Thyroid gland (tissue), 4 donors: ENCODE results near the gene INPP5J.

Source experiments
- CTCF ChIP-seq, 6 experiments: fragments of 200-600 bp in 3 of 6; fragments of 450-650 bp in 3 of 6; sonication (generic) in 3 of 6; IDR thresholded peaks; one replicate each; pipeline ENCODE4 v1.5.1; 2016 to 2019; ENCODE audit warnings: antibody characterized with exemption in 6 of 6, mild to moderate bottlenecking in 2 of 6, inconsistent platforms in 1 of 6, moderate library complexity in 1 of 6
- POLR2A ChIP-seq, 2 donors: fragments of 450-650 bp; IDR thresholded peaks; one replicate each; pipeline ENCODE4 v1.6.1; 2017; ENCODE audit warnings: antibody characterized with exemption in 2 of 2, mild to moderate bottlenecking in 2 of 2, moderate library complexity in 1 of 2

- TF ChIP-seq CTCF (IDR thresholded peaks at IDR 0.05) (no peak), POLR2A (IDR thresholded peaks at IDR 0.05) (no peak)
These were observed 1.5 kb downstream of the INPP5J start for GRCh38 chr22:31124290-31124689.
